Panc1 (cell line): Measurements from ENCODE around the gene HES6.

Source experiments
- CTCF ChIP-seq: fragments of 450-650 bp; IDR thresholded peaks from 2 replicates; pipeline ENCODE4 v1.5.1; 2017; ENCODE audit warnings: mild to moderate bottlenecking
- POLR2AphosphoS5 ChIP-seq: IDR thresholded peaks from 2 replicates; pipeline ENCODE4 v1.6.1; 2012; ENCODE audit warnings: mild to moderate bottlenecking, low read depth, low read length, moderate library complexity
- REST ChIP-seq, 2 experiments: IDR thresholded peaks; 2 replicates each; pipeline ENCODE4 v1.6.1; 2011 to 2012; ENCODE audit warnings: low read depth in 2 of 2, control low read depth in 1 of 2, low read length in 1 of 2, mild to moderate bottlenecking in 1 of 2, moderate library complexity in 1 of 2; ENCODE audit not compliant: insufficient read depth in 1 of 2
- TCF7L2 ChIP-seq: IDR thresholded peaks from 2 replicates; pipeline ENCODE4 v1.6.1; 2011; ENCODE audit warnings: mild to moderate bottlenecking, low read depth, low read length, inconsistent platforms

GRCh38 chr2:238251986-238252385, 12.1 kb upstream of the HES6 start:
- no peak for TF ChIP-seq CTCF
- no peak for TF ChIP-seq REST (IDR thresholded peaks at IDR 0.05; ENCODE audit: insufficient read depth in 1 of 2, low read depth in 2 of 2, low read length in 1 of 2)
- TF ChIP-seq POLR2AphosphoS5: no peak
- no peak for TF ChIP-seq TCF7L2
